HG03521 (cell line): ENCODE results near the gene OR5AU1.

ENCODE experiments used
- ATAC-seq: cut with Tn5 transposase; IDR thresholded peaks from one replicate; pipeline ENCODE4 v1.9.1; 2021; ENCODE audit warnings: mild to moderate bottlenecking, moderate library complexity; ENCODE audit not compliant: unreplicated experiment

The OR5AU1 gene

GRCh38 chr14:21155963-21156362 lies at the start of gene OR5AU1:
Gene OR5AU1, minus strand, starts transcription at chr14:21156063. Its CDS starts 191 bp downstream, at chr14:21155872.
- no peak for ATAC-seq

GRCh38 chr14:21205026-21205677 lies 49.3 kb upstream of the OR5AU1 start:
- ATAC-seq, result no peak

- ATAC-seq, result no peak
These were observed 48.5 kb upstream of the OR5AU1 start for GRCh38 chr14:21204167-21205025.

GRCh38 chr14:21203470-21204166 lies 47.8 kb upstream of the OR5AU1 start:
- ATAC-seq, result no peak

GRCh38 chr14:21202463-21203358 lies 46.8 kb upstream of the OR5AU1 start:
- ATAC-seq, result no peak

- ATAC-seq, result no peak
These were observed 46.0 kb upstream of the OR5AU1 start for GRCh38 chr14:21201732-21202462.

- no peak for ATAC-seq
These were observed 45.0 kb upstream of the OR5AU1 start for GRCh38 chr14:21200752-21201461.

- ATAC-seq, result no peak
These were observed 44.0 kb upstream of the OR5AU1 start for GRCh38 chr14:21199611-21200560.

- no peak for ATAC-seq
These were observed 41.7 kb upstream of the OR5AU1 start for GRCh38 chr14:21197418-21198205.

- no peak for ATAC-seq
These were observed 38.7 kb upstream of the OR5AU1 start for GRCh38 chr14:21194597-21194996.

GRCh38 chr14:21192875-21193535 lies 37.1 kb upstream of the OR5AU1 start:
- no peak for ATAC-seq

- ATAC-seq, result no peak
These were observed 36.6 kb upstream of the OR5AU1 start for GRCh38 chr14:21192447-21192822.

- peak; percentile 82 for ATAC-seq
These were observed 36.1 kb upstream of the OR5AU1 start for GRCh38 chr14:21191809-21192446.

GRCh38 chr14:21191261-21191808 lies 35.5 kb upstream of the OR5AU1 start:
- ATAC-seq, result no peak

GRCh38 chr14:21185491-21185890 lies 29.6 kb upstream of the OR5AU1 start:
- no peak for ATAC-seq

- no peak for ATAC-seq
These were observed 28.4 kb upstream of the OR5AU1 start for GRCh38 chr14:21184254-21184653.
